Activated naive CD8-positive, alpha-beta T cell treated with anti-CD3 and anti-CD28 coated beads, Interleukin-2, amount 10 ng/mL, durations not matched to agents 7 days and 5 days (primary cell): ENCODE results near the gene GJD2. TPM values are rescaled to one million over a fixed set of nuclear protein-coding genes. Genes with fewer than 3 reads are reported as not detected.

Experiments used
- ATAC-seq: fragments of 150-1000 bp; cut with Tn5 transposase; one replicate; pipeline ENCODE4 v1.10.0; 2021; ENCODE audit warnings: low read depth, moderate library complexity
- POLR2A ChIA-PET: fragments of 350-600 bp; sonication (Branson Sonifier 250); formaldehyde crosslinking; loops from one replicate; lab custom pipeline; 2021; ENCODE audit warnings: antibody characterized with exemption; lab: Charles Lee
- DNase-seq: peaks from one replicate; pipeline ENCODE4 v3.0.0; 2021
- H3K27ac Mint-ChIP-seq: one replicate; pipeline ENCODE4 v1.8.0; 2022; ENCODE audit warnings: mild to moderate bottlenecking, mixed read lengths
- H3K27me3 Mint-ChIP-seq: one replicate; pipeline ENCODE4 v1.8.0; 2022; ENCODE audit warnings: mild to moderate bottlenecking, moderate library complexity, mixed read lengths
- H3K36me3 Mint-ChIP-seq: one replicate; pipeline ENCODE4 v1.8.0; 2021; ENCODE audit warnings: mild to moderate bottlenecking, mixed read lengths
- H3K4me1 Mint-ChIP-seq: one replicate; pipeline ENCODE4 v1.8.0; 2021; ENCODE audit warnings: mixed read lengths
- H3K4me3 Mint-ChIP-seq: one replicate; pipeline ENCODE4 v1.8.0; 2022; ENCODE audit warnings: mild to moderate bottlenecking, moderate library complexity, mixed read lengths
- H3K9me3 Mint-ChIP-seq: one replicate; pipeline ENCODE4 v1.8.0; 2021; ENCODE audit warnings: mixed read lengths
- total RNA-seq, 2 experiments: library from RNA; stranded (reverse); gene quantifications; one replicate each; pipeline ENCODE4 v1.2.3, GENCODE V29; 2021

GJD2 gene
- total RNA-seq, 2 experiments from 2014 or later, result not detected

DNA sequence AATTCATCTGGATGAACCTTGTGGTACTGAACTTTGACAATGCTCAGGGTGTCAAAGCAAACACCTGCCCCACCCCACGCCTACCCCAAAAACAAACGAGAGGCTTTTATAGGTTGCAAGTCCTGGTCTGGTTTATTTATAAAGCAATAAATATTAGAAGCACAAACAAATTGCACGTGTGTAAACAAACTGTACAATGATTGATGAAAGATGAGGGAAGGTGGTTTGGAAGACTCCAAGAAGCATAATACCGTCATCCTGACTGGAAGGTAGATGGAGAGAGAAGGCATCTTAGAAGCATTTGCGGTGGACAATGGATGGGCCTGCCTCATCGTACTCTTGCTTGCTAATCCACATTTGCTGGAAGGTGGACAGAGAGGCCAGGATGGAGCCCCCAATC, 35.3 kb upstream of the GJD2 start:
- no peaks in the 10 kb centered on the region for H3K36me3 Mint-ChIP-seq
- no peaks in the 10 kb centered on the region for H3K4me1 Mint-ChIP-seq
- H3K27ac Mint-ChIP-seq, result no peak overlapping the region
- H3K27me3 Mint-ChIP-seq, result peaks cover 47% of the 10 kb centered on the region
- ATAC-seq (no peak), DNase-seq (no peak)
- H3K4me3 Mint-ChIP-seq, result no peak overlapping the region
- H3K9me3 Mint-ChIP-seq, result no peaks in the 10 kb centered on the region
- POLR2A ChIA-PET, result no interaction called here

DNA sequence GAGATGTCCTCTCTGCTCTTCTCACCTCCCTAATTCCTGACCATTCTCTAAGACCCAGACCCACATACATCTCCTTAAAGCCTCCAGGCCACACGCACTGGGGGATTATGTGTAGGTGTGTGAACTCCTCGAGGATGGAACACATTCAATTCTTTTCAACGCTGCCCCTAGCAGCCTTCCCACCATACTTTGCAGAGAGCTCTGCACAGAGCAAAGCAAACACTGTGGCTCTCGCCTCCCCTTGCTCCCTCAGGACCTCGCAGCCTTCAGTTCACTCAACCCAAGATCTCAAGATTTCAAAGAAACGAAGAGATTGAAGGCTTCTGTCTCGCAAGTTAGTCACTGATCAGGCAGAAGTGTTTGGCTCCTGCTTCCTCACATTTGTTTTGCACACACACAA, 34.5 kb upstream of the GJD2 start:
- POLR2A ChIA-PET, result no interaction called here
- ATAC-seq (no peak), DNase-seq (no peak)
- no peak overlapping the region for H3K4me3 Mint-ChIP-seq
- no peaks in the 10 kb centered on the region for H3K4me1 Mint-ChIP-seq
- no peaks in the 10 kb centered on the region for H3K9me3 Mint-ChIP-seq
- no peak overlapping the region for H3K27ac Mint-ChIP-seq
- H3K36me3 Mint-ChIP-seq, result no peaks in the 10 kb centered on the region
- peaks cover 39% of the 10 kb centered on the region for H3K27me3 Mint-ChIP-seq

DNA sequence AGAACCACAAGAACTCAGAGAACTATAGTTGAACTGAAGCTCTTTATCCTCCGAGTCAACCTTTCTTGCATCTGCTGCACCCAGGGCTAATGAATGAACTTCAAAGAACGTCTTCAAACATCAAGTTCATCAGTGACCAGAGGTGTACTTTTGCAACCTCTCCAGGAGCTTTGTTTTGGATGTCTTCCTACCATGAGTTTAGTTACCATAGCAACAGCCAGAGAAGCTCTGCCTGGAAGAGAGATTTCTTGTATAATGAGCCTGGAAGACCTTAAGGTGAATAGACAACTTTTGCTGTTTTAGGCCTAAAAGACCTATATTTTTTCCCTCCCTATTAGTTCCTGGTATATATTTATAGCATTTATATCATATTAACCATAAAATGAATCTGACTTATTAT, 31.4 kb upstream of the GJD2 start:
- POLR2A ChIA-PET, result no interaction called here

DNA sequence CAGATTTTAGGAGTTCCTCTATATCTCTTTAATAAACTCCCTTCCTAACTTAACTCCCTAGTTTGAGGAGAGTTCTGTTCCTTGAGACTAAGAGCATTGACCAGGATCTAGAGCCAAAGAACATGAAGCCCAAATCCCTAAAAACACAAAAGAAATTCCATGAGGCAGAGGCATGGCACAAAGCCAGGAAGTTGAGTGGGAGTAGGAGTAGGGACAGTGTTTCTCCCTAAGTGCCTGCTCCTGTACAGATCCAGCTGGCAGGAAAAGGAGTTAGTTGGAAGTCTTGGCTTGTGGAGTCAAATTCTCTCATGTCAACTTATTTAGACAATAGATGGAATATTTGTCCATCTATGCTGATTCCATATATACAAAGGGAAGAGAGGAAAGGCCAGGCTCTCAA, 29.2 kb upstream of the GJD2 start:
- POLR2A ChIA-PET, result no interaction called here
- Mint-ChIP-seq H3K27ac (no peak overlapping the region), H3K4me1 (no peaks in the 10 kb centered on the region), H3K36me3 (no peaks in the 10 kb centered on the region), H3K9me3 (no peaks in the 10 kb centered on the region), H3K27me3 (peaks cover 11% of the 10 kb centered on the region), H3K4me3 (no peak overlapping the region)
- ATAC-seq (no peak), DNase-seq (no peak)

More for the DNA sequence above, 31.4 kb upstream of the GJD2 start:
- Mint-ChIP-seq H3K27ac (no peak overlapping the region), H3K4me1 (no peaks in the 10 kb centered on the region), H3K9me3 (no peaks in the 10 kb centered on the region), H3K27me3 (peaks cover 19% of the 10 kb centered on the region), H3K4me3 (no peak overlapping the region), H3K36me3 (no peaks in the 10 kb centered on the region)
- no peak for DNase-seq
- ATAC-seq, result no peak

DNA sequence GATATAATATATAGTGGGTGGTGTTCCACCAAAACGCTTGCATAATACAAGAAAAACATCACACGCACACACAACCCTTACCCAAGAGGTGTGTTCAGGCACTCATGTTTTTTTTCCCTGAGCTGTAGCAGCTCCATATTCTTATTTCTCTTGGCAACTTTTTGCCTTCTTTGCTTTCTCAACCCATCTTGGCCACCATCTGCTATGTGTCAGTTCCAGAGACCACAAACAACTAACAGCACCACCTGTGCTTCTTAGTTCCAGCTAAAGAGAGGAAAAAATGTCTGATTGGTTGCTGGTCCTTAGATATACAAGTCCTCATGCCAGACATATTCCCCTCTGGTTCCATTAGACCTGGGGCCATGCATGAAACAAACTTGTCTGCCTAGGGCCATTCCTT, 28.6 kb upstream of the GJD2 start:
- Mint-ChIP-seq H3K4me1 (no peaks in the 10 kb centered on the region), H3K4me3 (no peak overlapping the region), H3K36me3 (no peaks in the 10 kb centered on the region), H3K27ac (no peak overlapping the region), H3K9me3 (no peaks in the 10 kb centered on the region), H3K27me3 (peaks cover 11% of the 10 kb centered on the region)
- DNase-seq, result no peak
- POLR2A ChIA-PET, result no interaction called here
- no peak for ATAC-seq

DNA sequence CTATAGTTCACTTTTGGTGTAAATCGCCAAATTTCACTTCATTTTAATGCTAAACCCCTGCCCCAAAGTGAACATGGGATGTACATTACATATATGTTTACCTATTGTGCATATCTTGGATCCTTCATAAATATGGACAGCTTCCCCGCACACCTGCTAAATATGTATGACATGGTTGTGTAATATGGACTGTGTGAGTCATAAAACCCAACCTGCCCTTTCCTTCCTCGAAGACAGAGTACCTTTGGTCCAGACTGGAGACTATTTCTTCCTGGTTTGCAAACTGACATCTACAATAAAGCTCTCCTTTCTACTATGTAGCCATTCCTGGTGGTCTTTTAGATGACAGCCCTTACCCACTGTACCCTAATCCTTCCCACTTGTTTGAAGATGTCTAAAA, 28.1 kb upstream of the GJD2 start:
- Mint-ChIP-seq H3K4me3 (no peak overlapping the region), H3K4me1 (no peaks in the 10 kb centered on the region), H3K36me3 (no peaks in the 10 kb centered on the region), H3K27me3 (peaks cover 11% of the 10 kb centered on the region), H3K27ac (no peak overlapping the region), H3K9me3 (no peaks in the 10 kb centered on the region)
- ATAC-seq (no peak), DNase-seq (no peak)
- POLR2A ChIA-PET, result no interaction called here

DNA sequence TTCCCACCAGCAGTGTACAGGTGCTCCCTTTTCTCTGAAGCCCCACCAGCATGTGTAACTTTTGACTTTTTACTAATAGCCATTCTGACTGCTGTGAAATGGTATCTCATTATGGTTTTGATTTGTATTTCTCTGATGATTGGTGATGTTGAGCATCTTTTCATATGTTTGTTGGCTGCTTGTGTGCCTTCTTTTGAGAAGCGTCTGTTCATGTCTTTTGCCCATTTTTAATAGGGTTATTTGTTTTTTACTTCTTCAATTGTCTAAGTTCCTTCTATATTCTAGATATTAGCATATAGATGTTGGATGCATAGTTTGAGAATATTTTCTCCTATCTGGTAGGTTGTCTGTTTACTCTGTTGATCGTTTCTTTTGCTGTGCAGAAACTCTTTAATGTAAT, 25.9 kb upstream of the GJD2 start:
- H3K36me3 Mint-ChIP-seq, result no peaks in the 10 kb centered on the region
- H3K9me3 Mint-ChIP-seq, result no peaks in the 10 kb centered on the region
- H3K4me1 Mint-ChIP-seq, result no peaks in the 10 kb centered on the region
- ATAC-seq (no peak), DNase-seq (no peak)
- H3K27ac Mint-ChIP-seq, result no peak overlapping the region
- POLR2A ChIA-PET, result no interaction called here
- H3K4me3 Mint-ChIP-seq, result no peak overlapping the region
- peaks cover 14% of the 10 kb centered on the region for H3K27me3 Mint-ChIP-seq

DNA sequence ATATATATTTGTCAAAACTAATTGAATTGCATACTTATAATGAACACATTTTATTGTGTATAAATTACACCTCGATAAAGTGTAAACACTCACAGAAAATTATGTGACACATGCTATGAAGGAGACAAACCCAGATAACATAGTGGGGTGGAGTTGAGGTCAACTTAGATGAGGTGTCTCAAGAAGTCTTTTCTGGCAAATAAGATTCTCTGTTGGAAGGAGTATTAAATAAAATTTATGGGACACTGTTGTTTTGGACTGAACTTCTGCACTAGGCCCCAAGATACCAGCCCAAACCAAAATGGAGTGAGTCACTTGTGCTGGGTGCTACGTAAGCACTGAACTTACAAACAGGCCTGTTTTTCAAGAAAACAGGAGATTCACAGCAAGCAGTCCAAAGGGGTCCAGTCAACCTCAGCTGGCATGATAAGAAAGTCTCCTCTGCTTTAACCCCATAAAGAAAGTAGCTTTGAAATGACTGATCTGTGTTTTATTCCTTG, 21.9 kb upstream of the GJD2 start:
- Mint-ChIP-seq H3K4me3 (no peak overlapping the region), H3K27ac (no peak overlapping the region), H3K36me3 (no peaks in the 10 kb centered on the region), H3K9me3 (no peaks in the 10 kb centered on the region), H3K4me1 (no peaks in the 10 kb centered on the region), H3K27me3 (peaks cover 18% of the 10 kb centered on the region)
- DNase-seq, result no peak
- ATAC-seq, result no peak
- POLR2A ChIA-PET, result no interaction called here

DNA sequence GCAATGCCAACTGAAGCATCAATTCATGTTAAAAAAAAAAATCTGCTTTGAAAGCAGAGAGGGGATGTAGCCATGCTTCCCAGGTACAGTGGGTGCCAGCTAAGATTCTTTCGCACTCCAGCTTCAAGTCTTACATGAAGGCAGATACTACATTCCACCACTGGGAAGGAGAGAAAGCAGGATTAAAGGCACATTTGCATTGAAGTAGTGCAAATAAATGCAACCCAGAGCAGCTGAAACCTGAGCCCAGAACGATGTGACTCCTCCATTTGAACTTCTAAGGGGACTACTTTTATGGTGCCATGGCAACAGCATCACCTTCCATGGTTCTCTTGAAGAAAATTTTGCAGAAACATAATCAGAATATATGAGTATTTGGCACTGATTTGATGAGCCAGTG, 19.1 kb upstream of the GJD2 start:
- no peaks in the 10 kb centered on the region for H3K9me3 Mint-ChIP-seq
- H3K4me1 Mint-ChIP-seq, result no peaks in the 10 kb centered on the region
- POLR2A ChIA-PET, result no interaction called here
- no peak overlapping the region for H3K27ac Mint-ChIP-seq
- ATAC-seq, result no peak
- peaks cover 20% of the 10 kb centered on the region for H3K27me3 Mint-ChIP-seq
- DNase-seq, result no peak
- H3K36me3 Mint-ChIP-seq, result no peaks in the 10 kb centered on the region
- H3K4me3 Mint-ChIP-seq, result no peak overlapping the region

DNA sequence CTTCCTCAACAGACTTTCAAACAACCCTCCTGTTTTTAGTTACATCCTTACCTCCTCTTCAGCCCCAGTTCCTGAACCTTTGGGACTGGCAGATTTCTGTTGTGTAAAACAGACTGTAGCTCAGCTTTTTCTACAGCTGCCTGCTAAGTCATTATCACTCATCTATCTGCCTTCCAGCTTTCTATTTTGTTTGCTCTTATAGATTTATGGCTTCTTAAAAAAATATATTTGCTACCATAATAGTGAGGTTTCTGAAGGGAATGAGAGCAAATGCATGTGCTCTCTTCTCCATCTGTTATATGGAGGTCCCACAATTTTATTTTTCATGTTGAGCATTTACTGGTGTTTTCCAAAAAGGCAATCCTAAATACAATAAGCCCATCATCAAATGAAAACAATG, 18.2 kb upstream of the GJD2 start:
- Mint-ChIP-seq H3K27ac (no peak overlapping the region), H3K4me1 (no peaks in the 10 kb centered on the region), H3K36me3 (no peaks in the 10 kb centered on the region), H3K9me3 (no peaks in the 10 kb centered on the region), H3K27me3 (peaks cover 22% of the 10 kb centered on the region), H3K4me3 (no peak overlapping the region)
- ATAC-seq (no peak), DNase-seq (no peak)
- POLR2A ChIA-PET, result no interaction called here

DNA sequence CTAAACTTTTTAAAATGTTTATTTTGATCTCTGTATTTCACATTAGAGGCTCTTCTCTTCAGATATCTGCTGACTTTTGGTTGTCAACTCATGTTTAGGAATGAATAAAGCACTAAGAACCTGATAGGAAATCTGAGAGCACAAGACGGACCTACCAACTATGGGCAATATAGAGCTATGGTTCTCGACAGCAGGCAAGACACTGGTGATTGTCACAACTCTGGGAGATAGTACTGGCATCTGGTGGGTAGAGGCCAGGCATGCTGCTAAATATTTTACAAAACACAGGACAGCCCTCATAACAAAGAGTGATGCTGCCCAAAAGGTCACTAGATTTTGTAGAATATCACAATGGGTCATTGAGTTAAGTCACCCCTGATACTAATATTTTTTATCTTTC, 17.5 kb upstream of the GJD2 start:
- Mint-ChIP-seq H3K27ac (no peak overlapping the region), H3K9me3 (no peaks in the 10 kb centered on the region), H3K4me1 (no peaks in the 10 kb centered on the region), H3K27me3 (peaks cover 22% of the 10 kb centered on the region), H3K4me3 (no peak overlapping the region), H3K36me3 (no peaks in the 10 kb centered on the region)
- DNase-seq, result no peak
- POLR2A ChIA-PET, result no interaction called here
- ATAC-seq, result no peak

DNA sequence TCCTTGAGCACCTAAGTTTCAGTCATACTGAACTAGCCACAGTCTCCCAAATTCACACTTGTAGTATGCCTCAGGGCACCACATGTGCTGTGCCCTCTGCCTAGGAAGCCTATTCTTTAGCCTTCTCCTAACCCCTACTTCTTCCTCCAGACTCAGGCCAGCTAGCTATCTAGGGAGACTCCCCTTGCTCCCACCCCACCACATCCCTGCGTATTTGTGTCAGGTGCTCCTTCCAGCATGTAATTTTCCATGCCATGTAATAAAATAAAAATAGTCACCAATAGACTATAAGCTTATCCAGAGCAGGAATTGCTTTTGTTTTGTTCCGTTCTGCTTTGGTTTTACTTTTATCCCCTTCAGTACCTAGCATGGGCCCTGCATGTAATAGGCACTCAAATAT, 14.9 kb upstream of the GJD2 start:
- no peaks in the 10 kb centered on the region for H3K36me3 Mint-ChIP-seq
- no peaks in the 10 kb centered on the region for H3K4me1 Mint-ChIP-seq
- H3K9me3 Mint-ChIP-seq, result no peaks in the 10 kb centered on the region
- H3K27ac Mint-ChIP-seq, result no peak overlapping the region
- DNase-seq, result no peak
- peaks cover 12% of the 10 kb centered on the region for H3K27me3 Mint-ChIP-seq
- no peak for ATAC-seq
- H3K4me3 Mint-ChIP-seq, result no peak overlapping the region
- POLR2A ChIA-PET, result no interaction called here

DNA sequence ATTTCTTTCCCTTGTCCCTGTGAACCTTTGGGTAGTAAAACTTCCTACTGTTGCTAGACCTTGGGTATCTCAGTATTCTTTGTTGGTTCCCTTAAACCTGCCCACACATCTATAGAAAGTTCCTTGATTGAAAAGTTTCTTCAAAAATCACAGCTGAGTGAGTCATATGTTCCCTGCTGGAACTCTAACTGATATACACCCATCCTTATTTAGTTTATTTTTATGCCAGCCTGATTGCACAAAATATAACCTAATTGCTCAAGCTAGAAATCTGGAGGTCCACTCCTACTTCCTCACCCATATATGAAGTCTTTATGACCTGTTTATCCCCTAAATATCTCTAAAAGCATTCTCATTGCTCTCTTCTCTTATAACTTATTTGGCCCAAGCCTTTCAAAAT, 13.7 kb upstream of the GJD2 start:
- H3K27me3 Mint-ChIP-seq, result peaks cover 10% of the 10 kb centered on the region
- H3K4me1 Mint-ChIP-seq, result no peaks in the 10 kb centered on the region
- POLR2A ChIA-PET, result no interaction called here
- no peak overlapping the region for H3K27ac Mint-ChIP-seq
- H3K4me3 Mint-ChIP-seq, result no peak overlapping the region
- DNase-seq (no peak), ATAC-seq (no peak)
- no peaks in the 10 kb centered on the region for H3K9me3 Mint-ChIP-seq
- H3K36me3 Mint-ChIP-seq, result no peaks in the 10 kb centered on the region

DNA sequence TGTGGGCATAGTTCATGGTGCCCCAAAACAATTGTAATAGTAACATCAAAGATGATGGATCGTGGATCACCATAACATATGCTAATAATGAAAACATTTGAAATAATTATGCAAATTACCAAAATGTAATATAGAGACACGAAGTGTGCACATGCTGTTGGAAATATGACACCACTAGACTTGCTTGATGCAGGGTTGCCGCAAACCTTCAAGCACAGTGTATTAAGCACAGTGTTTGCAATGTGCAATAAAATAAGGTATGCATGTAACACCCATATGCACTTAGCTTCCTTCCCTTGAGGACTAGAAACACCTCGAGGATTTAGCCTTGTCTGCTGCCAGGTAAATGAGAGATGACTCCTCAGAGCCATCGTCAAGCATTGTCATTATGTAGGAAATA, 10.9 kb upstream of the GJD2 start:
- Mint-ChIP-seq H3K9me3 (no peaks in the 10 kb centered on the region), H3K36me3 (no peaks in the 10 kb centered on the region), H3K4me1 (no peaks in the 10 kb centered on the region), H3K4me3 (no peak overlapping the region), H3K27ac (no peak overlapping the region), H3K27me3 (peaks cover 12% of the 10 kb centered on the region)
- POLR2A ChIA-PET, result no interaction called here
- DNase-seq, result no peak
- ATAC-seq, result no peak

DNA sequence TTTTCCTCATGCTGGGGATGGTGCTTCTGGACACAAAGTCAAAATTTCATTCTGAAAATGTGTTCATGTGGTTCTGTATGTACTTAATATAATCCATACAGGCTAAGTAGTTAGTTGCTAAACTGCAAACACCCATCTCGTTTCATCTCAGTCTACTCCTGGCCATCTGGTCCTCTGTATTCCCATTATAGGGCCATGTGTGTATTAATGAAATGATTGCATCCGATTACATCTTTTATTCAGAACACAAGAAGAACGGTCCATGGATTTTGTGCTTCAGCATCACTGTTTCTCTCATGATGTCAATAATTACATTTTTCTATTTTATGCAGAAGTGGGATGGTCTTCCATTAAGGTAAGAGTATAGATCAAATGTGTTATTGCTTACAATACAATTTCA, 6.1 kb upstream of the GJD2 start:
- Mint-ChIP-seq H3K4me1 (no peaks in the 10 kb centered on the region), H3K27me3 (peaks cover 44% of the 10 kb centered on the region), H3K27ac (no peak overlapping the region), H3K4me3 (no peak overlapping the region), H3K36me3 (no peaks in the 10 kb centered on the region), H3K9me3 (no peaks in the 10 kb centered on the region)
- DNase-seq (no peak), ATAC-seq (no peak)
- POLR2A ChIA-PET, result no interaction called here
